Measurements from ENCODE around the gene CDH4. TPM values are rescaled to one million over a fixed set of nuclear protein-coding genes. Genes with fewer than 3 reads are reported as not detected.

The CDH4 gene
- total RNA-seq, 2 donors from 2014 or later = not detected

DNA sequence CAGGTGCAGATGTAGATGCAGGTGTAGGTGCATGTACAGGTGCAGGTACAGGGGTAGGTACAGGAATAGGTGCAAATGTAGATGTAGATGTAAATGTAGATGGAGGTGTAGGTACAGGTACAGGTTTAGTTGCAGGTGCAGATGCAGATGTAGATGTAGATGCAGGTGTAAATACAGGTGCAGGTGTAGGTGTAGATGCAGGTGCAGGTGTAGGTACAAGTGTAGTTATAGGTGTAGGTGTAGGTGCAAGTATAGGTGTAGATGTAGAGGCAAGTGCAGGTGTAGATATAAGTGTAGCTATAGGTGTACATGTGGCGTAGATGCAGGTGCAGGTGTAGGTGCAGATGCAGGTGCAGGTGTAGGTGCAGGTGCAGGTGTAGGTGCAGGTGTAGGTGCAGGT lies 34.2 kb upstream of the CDH4 start:
- DNase-seq (ENCODE audit: low spot score) = no peak
- H3K27ac ChIP-seq = no peak overlapping the region
- no peak for TF ChIP-seq CTCF (IDR thresholded peaks at IDR 0.05)
- no peak overlapping the region for H3K4me3 ChIP-seq
- no peaks in the 10 kb centered on the region for H3K9me3 ChIP-seq
- H3K4me1 ChIP-seq (ENCODE audit: control insufficient read depth in 1 of 2, low read depth in 2 of 2) = no peaks in the 10 kb centered on the region
- no peak for ATAC-seq (ENCODE audit: insufficient number of reproducible peaks, low FRiP score, low read depth)
- no peaks in the 10 kb centered on the region for H3K36me3 ChIP-seq
- no peaks in the 10 kb centered on the region for H3K27me3 ChIP-seq (replicated peaks; ENCODE audit: insufficient read depth)

DNA sequence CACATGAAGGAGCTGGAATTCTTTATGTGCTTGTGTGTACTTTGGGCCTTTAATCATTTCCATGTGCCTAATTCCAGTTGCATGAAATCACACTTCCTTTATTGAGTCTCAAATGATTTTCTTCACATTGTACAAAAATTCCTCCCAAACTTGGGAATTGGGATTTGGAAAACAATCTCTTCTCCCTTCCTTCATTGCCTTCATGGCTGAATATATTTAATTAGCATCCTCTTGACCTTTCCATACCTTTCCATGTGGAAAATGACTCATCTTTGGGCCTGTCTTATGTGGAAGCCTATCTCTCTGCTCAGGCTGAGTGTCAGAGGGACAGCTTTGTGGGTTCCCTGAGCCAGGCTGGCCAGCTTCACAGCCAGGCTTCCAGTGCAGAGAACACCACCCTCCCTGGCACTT lies 33.0 kb upstream of the CDH4 start:
- DNase-seq (ENCODE audit: low spot score) (no peak), ATAC-seq (ENCODE audit: insufficient number of reproducible peaks, low FRiP score, low read depth) (no peak)
- no peaks in the 10 kb centered on the region for H3K9me3 ChIP-seq
- H3K4me1 ChIP-seq (ENCODE audit: control insufficient read depth in 1 of 2, low read depth in 2 of 2) = no peaks in the 10 kb centered on the region
- no peak overlapping the region for H3K27ac ChIP-seq
- no peak for TF ChIP-seq CTCF (IDR thresholded peaks at IDR 0.05)
- H3K27me3 ChIP-seq (replicated peaks; ENCODE audit: insufficient read depth) = no peaks in the 10 kb centered on the region
- H3K36me3 ChIP-seq = no peaks in the 10 kb centered on the region
- H3K4me3 ChIP-seq = no peak overlapping the region

DNA sequence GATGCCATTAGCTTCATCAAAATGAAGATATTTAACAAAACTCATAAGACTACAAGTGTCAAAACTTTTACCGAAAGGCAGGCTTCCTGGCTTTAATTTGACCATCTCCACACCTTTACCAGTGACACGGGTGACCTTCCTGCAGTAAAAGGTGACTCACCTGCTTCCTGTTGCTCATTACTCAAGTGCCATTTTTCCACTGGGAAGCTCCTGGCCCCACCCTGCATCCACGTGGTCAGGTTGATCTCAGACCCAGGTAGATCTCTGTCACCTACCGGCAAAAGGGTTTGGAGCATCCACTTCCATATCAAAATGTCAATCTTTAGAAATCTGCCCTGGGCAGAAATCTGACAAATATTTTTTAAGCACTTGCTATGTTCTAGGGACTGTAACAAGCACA lies 31.9 kb upstream of the CDH4 start:
- H3K27ac ChIP-seq = no peak overlapping the region
- no peaks in the 10 kb centered on the region for H3K9me3 ChIP-seq
- no peaks in the 10 kb centered on the region for H3K27me3 ChIP-seq (replicated peaks; ENCODE audit: insufficient read depth)
- no peak for TF ChIP-seq CTCF (IDR thresholded peaks at IDR 0.05)
- no peak overlapping the region for H3K4me3 ChIP-seq
- ATAC-seq (ENCODE audit: insufficient number of reproducible peaks, low FRiP score, low read depth) = no peak
- DNase-seq (ENCODE audit: low spot score) = no peak
- no peaks in the 10 kb centered on the region for H3K36me3 ChIP-seq
- no peaks in the 10 kb centered on the region for H3K4me1 ChIP-seq (ENCODE audit: control insufficient read depth in 1 of 2, low read depth in 2 of 2)

DNA sequence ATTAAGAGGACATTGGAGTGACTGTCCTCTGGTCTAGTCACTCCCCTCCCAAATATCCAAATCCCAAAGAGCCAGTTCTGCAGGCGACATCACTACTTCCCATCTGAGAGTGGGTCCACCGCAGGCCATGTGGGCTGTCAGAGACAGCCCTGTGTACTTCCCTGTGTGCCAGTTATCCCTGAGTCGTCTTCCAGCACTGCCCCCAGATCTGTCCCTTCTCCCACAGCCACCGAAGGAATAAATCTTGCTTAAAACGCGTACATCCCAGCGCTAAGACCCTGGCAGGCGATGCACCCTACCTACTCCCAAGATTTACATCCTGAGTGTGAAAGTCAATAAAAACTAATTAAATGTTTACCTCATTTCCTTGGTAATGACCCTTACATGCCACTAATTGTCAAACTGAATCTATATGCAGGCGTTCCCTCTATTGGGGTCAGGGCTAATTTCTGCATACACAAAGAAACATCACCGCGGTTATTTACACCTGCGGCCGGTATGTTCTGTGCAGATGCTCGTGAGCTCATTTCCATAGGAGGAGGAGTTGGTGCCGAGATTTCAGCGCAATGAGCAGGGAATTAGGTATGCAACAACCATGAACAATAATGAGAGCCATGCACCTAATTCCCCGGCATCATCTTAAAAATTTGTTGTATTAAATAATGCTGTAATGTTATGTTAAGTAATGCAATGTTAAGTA lies 31.3 kb upstream of the CDH4 start:
- H3K9me3 ChIP-seq = no peaks in the 10 kb centered on the region
- no peaks in the 10 kb centered on the region for H3K36me3 ChIP-seq
- no peak overlapping the region for H3K27ac ChIP-seq
- DNase-seq (ENCODE audit: low spot score) = no peak
- H3K27me3 ChIP-seq (replicated peaks; ENCODE audit: insufficient read depth) = no peaks in the 10 kb centered on the region
- ATAC-seq (ENCODE audit: insufficient number of reproducible peaks, low FRiP score, low read depth) = no peak
- no peak for TF ChIP-seq CTCF (IDR thresholded peaks at IDR 0.05)
- H3K4me3 ChIP-seq = no peak overlapping the region
- no peaks in the 10 kb centered on the region for H3K4me1 ChIP-seq (ENCODE audit: control insufficient read depth in 1 of 2, low read depth in 2 of 2)

- DNase-seq (ENCODE audit: low spot score) (no peak), ATAC-seq (ENCODE audit: insufficient number of reproducible peaks, low FRiP score, low read depth) (no peak)
- no peak overlapping the region for H3K27ac ChIP-seq
- no peaks in the 10 kb centered on the region for H3K27me3 ChIP-seq (replicated peaks; ENCODE audit: insufficient read depth)
- no peak overlapping the region for H3K4me3 ChIP-seq
- H3K9me3 ChIP-seq = no peaks in the 10 kb centered on the region
- no peaks in the 10 kb centered on the region for H3K4me1 ChIP-seq (ENCODE audit: control insufficient read depth in 1 of 2, low read depth in 2 of 2)
- no peaks in the 10 kb centered on the region for H3K36me3 ChIP-seq
- TF ChIP-seq CTCF (IDR thresholded peaks at IDR 0.05) = no peak
Measured at GRCh38 chr20:61222699-61223098, 29.4 kb upstream of the CDH4 start.
